Progenitor cell of endocrine pancreas (in vitro differentiated cells): ENCODE measurements around the gene MIX23. TPM values are rescaled to one million over a fixed set of nuclear protein-coding genes. Genes with fewer than 3 reads are reported as not detected.

Experiments used
- DNase-seq: peaks from one replicate; pipeline ENCODE4 v3.0.0; 2021; ENCODE audit warnings: low spot score; ENCODE audit not compliant: unreplicated experiment
- H3K27ac Mint-ChIP-seq: 2 replicates; pipeline ENCODE4 v1.8.0; 2021; ENCODE audit warnings: mild to moderate bottlenecking, moderate library complexity, mixed read lengths
- H3K27me3 Mint-ChIP-seq: 2 replicates; pipeline ENCODE4 v1.8.0; 2021; ENCODE audit warnings: mixed read lengths
- H3K36me3 Mint-ChIP-seq: 2 replicates; pipeline ENCODE4 v1.8.0; 2022; ENCODE audit warnings: mixed read lengths; ENCODE audit not compliant: insufficient read depth
- H3K4me1 Mint-ChIP-seq: 2 replicates; pipeline ENCODE4 v1.8.0; 2021; ENCODE audit warnings: low read depth, mixed read lengths
- H3K4me3 Mint-ChIP-seq: 2 replicates; pipeline ENCODE4 v1.8.0; 2021; ENCODE audit warnings: low read depth, mild to moderate bottlenecking, moderate library complexity, mixed read lengths
- H3K9me3 Mint-ChIP-seq: 2 replicates; pipeline ENCODE4 v1.8.0; 2021; ENCODE audit warnings: low read depth, mixed read lengths
- CTCF ChIP-seq: fragments of 200-600 bp; sonication (generic); IDR thresholded peaks from one replicate; pipeline ENCODE4 v1.5.0; 2021; ENCODE audit warnings: antibody characterized with exemption, mild to moderate bottlenecking; ENCODE audit not compliant: unreplicated experiment
- total RNA-seq: library from RNA; stranded (reverse); gene quantifications from 2 replicates; pipeline ENCODE4 v1.2.1, GENCODE V29; 2021

The MIX23 gene
- total RNA-seq, 1 donor from 2014 or later, result 53.5 TPM

- H3K36me3 Mint-ChIP-seq, result no peaks in the 10 kb centered on the region
- H3K9me3 Mint-ChIP-seq, result peaks cover 3% of the 10 kb centered on the region
- DNase-seq, result no peak
- no peak for TF ChIP-seq CTCF
- H3K27me3 Mint-ChIP-seq, result peaks cover 7% of the 10 kb centered on the region
- no peak overlapping the region for H3K4me3 Mint-ChIP-seq
- H3K4me1 Mint-ChIP-seq, result peaks cover 3% of the 10 kb centered on the region
- no peak overlapping the region for H3K27ac Mint-ChIP-seq
These were observed 69.8 kb downstream of the MIX23 start for GRCh38 chr3:122313281-122313680.

GRCh38 chr3:122312826-122313225 lies 70.2 kb downstream of the MIX23 start:
- Mint-ChIP-seq H3K9me3 (no peaks in the 10 kb centered on the region), H3K27ac (no peak overlapping the region), H3K36me3 (no peaks in the 10 kb centered on the region), H3K4me3 (no peak overlapping the region), H3K4me1 (peaks cover 3% of the 10 kb centered on the region), H3K27me3 (peaks cover 7% of the 10 kb centered on the region)
- no peak for DNase-seq
- TF ChIP-seq CTCF, result no peak

- Mint-ChIP-seq H3K9me3 (no peaks in the 10 kb centered on the region), H3K4me3 (no peak overlapping the region), H3K27me3 (peaks cover 7% of the 10 kb centered on the region), H3K27ac (no peak overlapping the region), H3K36me3 (no peaks in the 10 kb centered on the region), H3K4me1 (peaks cover 13% of the 10 kb centered on the region)
- TF ChIP-seq CTCF, result no peak
- DNase-seq, result no peak
These were observed 72.7 kb downstream of the MIX23 start for GRCh38 chr3:122310361-122310760.

Other genes starting within 250 kb of the MIX23 start
- gene CASR, start 199.6 kb downstream of the MIX23 start, total RNA-seq, result 2.3 and 2.5 TPM in 2 replicates
- not detected in 2 replicates for gene CSTA, start 58.0 kb downstream of the MIX23 start, total RNA-seq
- 52.5 and 61.3 TPM in 2 replicates for gene FAM162A, start 951 bp upstream of the MIX23 start, total RNA-seq
- gene WDR5B, start 32.8 kb upstream of the MIX23 start, total RNA-seq, result 6.6 and 7.5 TPM in 2 replicates
- 82.5 and 85.5 TPM in 2 replicates for gene KPNA1, start 131.7 kb upstream of the MIX23 start, total RNA-seq
- gene PARP9, start 181.1 kb upstream of the MIX23 start, total RNA-seq, result 11.3 and 11.5 TPM in 2 replicates
- 13.0 and 14.5 TPM in 2 replicates for gene DTX3L, start 181.1 kb upstream of the MIX23 start, total RNA-seq
- 0.55 TPM in 2 replicates for gene PARP15, start 194.4 kb upstream of the MIX23 start, total RNA-seq